ENCODE data around the gene MOGAT3.

- no peak for TF ChIP-seq CTCF (IDR thresholded peaks at IDR 0.05)
- TF ChIP-seq POLR2A (IDR thresholded peaks at IDR 0.05) = no peak
These were observed 33.2 kb upstream of the MOGAT3 start for GRCh38 chr7:101233907-101234547.
